GM18511 (cell line): Measurements from ENCODE around the gene EPB41L2.

Experiments
- ATAC-seq: cut with Tn5 transposase; IDR thresholded peaks from one replicate; pipeline ENCODE4 v1.9.1; 2021; ENCODE audit warnings: mild to moderate bottlenecking, moderate library complexity; ENCODE audit not compliant: unreplicated experiment

The EPB41L2 gene

DNA sequence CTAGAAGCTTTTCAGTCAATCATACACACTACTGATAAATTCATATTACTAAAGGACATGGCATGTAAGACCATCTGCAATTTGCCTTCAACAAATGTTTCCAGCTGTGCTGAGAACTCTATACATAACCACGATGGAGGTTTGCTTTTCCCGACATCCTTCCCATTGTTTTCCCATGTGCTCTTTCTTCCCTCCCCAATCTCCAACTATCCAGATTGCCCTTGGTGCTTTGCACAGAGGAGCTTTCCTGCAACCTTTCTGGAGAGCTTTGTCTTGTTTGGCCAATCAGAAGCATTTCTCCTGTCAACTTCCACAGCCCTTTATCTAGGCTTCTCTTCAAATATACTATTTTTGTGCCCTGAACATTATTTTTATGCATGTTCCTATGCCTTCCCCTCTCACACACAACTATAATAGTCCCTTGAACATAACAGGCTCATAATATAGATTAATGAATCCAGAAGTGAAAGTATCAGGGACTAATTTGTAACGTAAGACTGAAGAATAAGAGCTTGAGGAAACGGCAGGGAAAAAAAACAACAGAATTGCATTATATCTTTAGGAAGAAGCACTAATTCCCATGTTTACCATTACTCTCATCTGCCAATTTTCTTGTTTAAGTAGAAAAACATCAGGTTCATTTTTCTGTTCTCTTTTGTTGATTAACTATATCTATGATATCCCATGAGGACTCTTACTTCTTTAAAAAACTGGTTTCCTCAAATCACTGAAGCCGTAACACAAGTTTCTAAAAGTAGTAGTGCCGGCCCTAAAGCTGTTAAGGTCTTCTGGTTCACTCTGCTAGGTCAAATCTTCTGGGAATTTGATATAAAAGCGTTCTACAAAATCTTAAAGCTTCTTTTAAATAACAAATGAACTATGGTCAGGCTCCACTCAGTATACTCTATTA lies 215.8 kb downstream of the EPB41L2 start:
- no peak for ATAC-seq

DNA sequence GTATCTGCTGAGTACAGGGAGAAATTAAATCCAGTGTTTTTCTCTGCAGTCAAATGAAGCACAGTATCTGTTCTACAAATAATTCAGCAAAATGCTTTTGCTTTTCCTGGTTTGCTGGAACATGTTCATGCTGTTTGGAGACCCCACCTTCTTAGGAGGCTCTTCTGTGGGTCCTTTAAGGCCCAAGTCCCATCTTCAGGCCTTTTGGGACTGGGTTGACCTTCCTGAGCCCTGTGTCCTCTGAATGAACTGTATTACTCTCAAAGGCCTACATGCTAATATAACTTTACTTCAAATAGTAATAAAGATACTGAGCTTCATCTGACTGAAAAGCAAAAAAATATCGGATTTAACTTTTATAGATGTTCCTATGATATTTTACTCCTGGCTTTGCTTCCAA lies 216.5 kb downstream of the EPB41L2 start:
- no peak for ATAC-seq

DNA sequence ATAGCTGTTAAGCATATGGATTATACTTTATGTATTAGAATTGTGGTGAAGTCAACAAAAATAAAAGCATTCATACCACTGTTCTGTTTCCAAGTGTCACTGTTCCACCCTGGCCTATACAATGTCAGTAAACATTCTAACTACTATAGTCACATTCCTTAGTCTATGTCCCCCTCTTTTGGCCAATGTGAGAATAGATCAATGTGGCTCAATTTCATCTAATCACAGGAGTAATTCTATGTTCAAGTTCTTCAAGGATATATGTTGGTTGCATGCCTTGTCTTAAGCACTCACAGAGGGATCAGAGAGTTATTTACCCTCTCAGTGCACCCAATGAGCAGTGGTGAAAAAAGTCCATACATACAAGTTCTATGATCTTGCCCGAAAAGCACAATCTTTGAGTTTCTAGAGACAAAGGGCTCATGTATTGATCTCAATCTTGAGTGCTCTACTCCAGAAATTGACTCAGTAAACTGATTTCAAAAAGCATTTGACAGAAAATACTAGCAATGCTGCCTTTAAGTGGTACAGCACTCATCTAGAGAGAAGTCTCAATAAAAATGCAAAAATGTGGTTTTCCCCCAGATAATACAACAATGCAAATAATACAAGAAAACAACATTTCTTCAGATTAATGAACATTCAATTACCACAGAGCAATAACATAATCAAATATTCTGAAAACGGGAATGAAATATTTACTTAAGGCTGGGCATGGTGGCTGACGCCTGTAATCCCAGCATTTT lies 219.3 kb downstream of the EPB41L2 start:
- peak; percentile 82 for ATAC-seq

DNA sequence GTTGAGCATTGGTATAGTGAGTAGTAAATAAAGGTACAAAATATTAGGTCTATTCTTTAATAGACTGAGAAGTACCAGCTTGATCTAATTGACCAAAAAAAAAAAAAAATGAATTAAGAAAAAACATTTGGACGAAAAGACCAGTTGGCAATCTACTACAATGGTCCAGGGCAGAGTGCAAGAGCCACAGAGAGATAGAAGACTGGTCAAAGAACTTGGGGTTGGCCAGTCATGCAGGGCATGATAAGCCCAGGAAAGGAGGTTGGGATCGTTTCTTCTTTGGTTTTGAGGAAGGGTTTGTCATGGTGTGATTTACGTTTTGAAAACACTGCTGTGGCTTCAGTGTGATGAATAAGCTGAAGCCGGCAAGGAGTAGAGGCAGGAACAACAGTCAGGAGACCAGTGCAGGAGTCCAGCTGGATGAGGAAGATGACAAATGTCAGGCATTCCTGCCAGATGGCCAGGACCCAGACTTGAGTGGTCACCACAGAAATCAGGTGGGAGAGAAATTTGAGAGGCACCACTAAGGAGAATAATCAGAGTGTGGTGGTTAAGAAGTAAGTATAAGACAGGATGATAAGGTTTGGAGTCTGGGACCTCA lies 221.8 kb downstream of the EPB41L2 start:
- no peak for ATAC-seq

DNA sequence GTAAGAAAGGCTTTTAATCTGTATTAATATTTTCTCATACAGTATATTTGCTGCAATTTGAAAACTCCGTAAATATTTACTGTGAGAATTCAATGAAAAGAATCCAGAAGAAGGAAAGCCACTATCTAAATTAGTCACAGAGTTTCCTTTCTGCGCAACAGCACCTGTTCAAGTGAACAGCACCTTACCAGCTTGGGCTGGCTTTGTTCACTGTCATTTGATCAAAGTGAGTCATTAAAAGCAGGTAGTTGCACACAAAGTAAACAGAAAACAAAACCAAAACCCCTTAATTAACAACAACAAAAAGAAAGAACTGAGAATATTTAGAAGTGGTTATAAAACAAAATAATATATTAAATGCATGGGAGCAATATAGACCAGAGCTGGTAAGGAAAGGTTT lies 223.0 kb downstream of the EPB41L2 start:
- no peak for ATAC-seq

DNA sequence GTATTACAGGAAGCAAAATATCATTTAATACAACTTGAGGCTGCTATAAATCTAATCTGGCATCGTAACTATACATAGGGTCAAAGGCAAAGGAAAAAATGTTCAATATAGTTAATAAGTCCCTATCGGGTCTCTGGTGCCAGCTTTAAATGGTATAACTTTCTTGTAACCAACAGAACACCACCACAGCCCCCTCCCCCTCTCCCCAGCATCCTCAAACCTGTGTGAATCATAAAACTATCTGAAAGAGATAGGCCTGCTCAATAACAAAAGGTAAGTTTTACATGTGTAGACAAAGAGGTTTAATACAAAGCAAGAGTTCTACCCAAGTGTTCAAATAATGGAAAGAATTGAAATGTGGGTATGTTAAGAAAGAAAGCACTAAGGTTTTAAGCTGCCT lies 223.7 kb downstream of the EPB41L2 start:
- ATAC-seq, result no peak

DNA sequence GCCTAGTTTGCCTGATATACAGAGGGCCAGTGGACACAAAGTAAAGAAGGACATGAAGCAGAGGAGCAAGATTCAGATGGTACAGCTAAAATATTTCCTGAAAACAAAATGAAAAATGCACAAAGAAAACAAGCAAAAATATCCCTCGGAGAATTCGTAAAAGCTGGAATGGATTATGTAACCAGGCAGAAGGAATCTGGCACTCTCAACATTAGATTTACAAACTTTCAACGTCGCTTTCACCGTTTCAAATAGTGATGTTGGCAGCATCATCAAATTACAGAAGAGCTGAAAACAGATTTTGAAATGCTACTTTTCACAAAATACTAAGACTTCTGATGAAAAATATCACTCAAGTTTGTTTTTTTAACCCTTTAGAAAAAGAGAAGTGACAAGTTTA lies 224.1 kb downstream of the EPB41L2 start:
- ATAC-seq, result no peak

DNA sequence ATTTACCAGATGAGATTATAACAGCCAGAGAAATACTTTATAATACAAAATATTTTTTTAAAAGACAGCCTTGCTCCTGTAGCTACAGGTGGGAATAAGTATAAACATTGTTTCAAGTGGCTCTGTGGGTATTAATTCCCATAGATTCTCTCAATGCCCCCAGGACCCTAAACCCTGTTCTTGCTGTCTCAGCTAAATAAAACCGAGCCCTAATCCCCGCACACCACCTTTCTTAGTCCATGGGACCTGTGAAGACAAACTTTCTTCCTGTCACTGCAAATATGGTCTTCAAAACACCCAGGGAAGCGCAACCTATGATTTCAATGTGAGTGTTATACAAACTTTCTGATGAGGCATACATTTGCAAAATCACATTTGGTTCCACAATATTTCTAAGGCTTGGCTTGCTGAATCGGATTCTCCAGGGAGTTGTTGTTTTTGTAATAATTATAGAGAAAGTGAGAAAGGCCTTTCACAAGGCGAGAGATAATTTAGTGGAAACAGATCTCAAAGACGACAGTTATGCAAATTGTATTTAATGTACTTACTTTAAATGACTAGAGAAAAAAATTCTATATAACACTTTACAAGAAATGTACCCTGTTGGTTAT lies 224.7 kb downstream of the EPB41L2 start:
- ATAC-seq, result no peak

DNA sequence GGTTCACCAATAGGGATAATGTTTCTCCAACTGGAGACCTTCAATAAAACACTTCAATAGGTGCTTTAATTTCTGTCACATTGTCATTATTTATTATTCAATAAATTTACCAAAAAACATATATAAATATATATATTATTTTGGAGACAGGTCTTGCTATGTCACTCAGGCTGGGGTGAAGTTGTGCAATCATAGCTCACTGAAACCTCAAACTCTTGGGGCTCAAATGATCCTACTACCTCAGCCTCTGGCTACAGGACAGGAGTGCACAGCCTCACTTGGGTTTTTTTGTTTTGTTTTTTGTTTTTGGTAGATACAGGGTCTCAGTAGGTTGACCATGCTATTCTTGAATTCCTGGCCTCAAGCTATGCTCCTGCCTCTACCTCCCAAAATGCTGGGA lies 226.0 kb downstream of the EPB41L2 start:
- no peak for ATAC-seq

DNA sequence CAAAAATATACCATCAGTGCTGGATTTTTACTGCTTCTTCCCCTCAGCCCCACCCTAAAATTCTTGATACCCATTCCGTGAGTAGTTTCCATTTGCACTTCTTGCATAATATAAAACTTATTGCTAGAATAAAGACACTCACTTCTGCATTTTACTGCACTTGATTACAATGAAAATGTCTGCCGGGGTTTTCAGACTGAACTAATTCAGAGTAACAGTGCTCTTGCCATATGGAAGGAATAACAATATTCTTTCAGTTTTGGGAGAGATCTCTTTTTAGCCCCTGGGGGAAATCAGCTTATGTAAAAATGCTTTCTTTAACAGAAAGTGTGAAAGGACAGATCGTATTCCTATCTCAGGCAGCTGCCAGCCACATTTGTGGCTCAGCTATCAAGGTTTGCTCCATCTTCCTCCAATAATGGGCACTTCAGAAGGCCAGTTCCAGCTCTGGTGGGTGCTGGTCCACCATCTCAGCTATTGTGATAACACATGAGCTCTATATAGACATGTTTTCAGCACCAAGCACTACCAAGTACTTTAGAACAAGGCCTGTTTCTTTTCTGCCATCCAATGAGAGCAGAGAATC lies 226.9 kb downstream of the EPB41L2 start:
- no peak for ATAC-seq

DNA sequence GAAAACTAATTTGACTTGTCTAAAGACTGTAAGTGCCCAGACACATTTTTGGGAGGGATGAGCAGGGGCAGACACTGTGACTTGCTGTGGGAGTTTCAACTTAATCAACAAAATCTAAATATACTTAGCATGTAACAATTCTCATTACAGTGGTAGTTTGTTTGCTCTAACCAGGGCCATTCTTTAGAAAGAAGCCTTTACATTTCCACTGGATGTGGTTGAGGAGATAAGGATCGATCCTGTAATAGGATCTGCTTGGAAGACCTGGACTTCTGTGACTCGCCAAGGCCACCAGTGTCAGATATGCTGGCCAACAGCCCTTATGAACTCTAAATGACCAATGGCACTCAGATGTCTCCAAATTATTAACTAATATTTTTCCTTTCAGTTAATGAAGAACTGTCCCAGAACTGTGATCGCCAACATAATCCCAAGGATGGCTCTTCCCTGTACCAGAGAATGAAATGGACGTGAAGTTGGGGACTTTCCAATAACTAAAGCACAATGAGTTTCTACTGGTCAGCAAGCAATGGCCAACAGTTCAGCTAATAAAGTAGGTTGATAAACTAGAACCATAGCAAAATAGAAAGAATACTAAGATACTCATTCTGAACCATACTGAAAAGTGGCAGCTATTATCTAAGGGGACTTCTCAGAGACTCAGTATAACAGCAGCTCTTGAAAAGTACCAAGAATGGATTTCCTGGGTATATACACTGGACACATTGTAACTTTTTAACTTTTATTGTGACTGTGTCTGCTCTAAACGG lies 228.4 kb downstream of the EPB41L2 start:
- no peak for ATAC-seq

DNA sequence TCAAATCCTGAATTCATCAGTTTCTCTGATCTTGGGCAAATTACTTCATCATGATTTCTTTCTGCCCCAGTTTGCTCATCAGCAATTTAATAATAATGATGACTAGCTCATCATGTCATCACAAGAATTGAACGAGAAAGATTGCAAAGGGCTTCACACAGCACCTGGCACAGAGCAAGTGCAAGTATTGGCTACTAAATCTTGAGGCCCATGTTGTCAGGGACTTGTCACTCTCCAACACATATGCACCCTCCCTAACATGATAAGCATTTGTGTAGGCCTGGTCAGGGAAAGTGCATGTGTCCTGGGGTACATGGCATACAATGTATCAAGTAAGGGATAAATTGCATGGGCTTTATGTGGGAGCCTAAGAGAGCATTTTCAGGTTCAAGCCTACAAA lies 229.5 kb downstream of the EPB41L2 start:
- no peak for ATAC-seq

DNA sequence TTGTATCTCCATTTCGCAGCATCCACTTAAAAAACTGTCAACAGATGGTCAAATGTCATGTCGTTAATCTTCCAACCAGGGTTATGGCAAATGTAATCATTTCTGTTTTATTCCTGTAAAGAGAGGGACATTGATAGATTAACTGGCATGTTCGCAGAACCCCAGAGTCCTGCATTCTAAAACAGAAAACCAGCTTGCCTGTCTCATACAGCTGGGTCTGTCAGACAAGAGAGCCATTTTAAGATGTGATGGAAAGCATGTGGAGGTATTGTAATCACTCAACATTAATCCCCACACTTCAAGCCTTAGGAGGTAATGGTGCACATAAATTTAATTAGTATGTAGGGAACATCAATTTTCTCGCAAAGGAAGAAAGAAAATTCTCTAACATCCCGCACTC lies 231.4 kb downstream of the EPB41L2 start:
- ATAC-seq, result no peak

DNA sequence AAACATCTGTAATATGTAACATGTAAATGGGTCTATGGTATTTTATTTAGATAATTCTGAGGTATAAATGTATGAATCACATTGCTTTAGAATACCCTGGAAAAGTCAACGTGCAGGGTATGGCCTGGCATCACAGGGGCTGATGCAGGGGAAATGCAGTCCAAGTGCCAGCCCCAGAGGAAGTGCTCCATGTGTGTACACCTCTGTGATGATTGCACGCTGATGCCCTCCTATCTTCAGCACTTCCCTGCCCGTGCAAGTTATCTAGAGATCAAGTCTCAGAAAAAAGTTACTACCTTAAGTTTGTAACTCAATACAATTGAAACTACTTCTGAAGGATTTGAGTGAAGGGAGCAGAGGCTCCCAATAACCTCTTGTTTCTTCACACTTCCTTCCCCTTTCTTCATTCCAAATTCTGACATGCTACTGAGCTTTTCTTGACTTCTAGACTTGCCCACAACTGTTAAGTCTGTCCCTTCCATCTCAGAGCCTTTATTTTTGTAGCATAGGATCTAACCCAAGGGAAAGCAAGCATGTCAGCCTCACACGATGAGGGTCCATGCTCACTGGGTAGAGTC lies 233.6 kb downstream of the EPB41L2 start:
- ATAC-seq, result no peak

DNA sequence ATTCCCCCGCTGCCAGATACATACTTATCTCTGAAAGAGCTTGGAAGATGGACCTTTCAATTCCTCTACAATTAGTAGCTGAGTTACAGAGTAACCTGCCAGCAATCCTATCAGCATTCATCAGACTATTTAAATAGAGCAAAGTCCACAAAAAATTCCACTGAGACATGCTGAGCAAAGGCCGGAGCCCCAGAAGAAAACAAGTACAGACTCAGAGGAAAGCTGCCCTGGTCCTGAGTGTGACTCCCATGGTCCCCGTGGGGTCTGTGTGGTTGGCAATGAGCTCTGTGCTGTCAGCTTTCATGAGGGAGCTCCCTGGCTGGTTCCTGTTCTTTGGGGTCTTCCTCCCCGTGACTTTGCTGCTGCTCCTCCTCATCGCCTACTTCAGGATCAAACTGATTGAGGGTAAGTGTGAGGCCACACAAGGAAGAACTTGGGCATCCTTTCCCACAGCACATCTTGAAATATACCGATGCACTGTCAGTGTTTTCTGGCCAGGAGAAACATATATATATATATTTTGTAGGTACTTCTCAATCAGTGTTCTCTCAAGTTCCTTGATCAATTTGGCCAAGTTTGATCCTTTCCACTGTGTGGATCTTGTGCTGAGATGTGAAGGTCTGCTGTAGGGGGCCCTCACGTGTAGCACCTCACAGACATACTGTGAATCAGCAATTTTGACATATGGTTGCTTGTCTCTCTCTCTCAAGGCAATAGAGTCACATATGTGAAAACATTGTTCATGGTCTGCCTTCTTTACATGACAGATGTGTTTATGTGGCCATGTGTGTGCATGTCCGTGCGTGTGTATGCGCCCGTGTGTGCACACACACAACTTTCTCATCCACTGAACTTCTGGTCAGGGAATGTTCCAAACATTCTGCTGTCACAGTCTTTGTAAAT lies 235.5 kb downstream of the EPB41L2 start, which contains the start of gene SMLR1:
SMLR1 (plus strand) TSS at position 160 of the 903 bp plus-strand sequence; CDS start at position 168, 8 bp downstream.
- ATAC-seq, result no peak

DNA sequence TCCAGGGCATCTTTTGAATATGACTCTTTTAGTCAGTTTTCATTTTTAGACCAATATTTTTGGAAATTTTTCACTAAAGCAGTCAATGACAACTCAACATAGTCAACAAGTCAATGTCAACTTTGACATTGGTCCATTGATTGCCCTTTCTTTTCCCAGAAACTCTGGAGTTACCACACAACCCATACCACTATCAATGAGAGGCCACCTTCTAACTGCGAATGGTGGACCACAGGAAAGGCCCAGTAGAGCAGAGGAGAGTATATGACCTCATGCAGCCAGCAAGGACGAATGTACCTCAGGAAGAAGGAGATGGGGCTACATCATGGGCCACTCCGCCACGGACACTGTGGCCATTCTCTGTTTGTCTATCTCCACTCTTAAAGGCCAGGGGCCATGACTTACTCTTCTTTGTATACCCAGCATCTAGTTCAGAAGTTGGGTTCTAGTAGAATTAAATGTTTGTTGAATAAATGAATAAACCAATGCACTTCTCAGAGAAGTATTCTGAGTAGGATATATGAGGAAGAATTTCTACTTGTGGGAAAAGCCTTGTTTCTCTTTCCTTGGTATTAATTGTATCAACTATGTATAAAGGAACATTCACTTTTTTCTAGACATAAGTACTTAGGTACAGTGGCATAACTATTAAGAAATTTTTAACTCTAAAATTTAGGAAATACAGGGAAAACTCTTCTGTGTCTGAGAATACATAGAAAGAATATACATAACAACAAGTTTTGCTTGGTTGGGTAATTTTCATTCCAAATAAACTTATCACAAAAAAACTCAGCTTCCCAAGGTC lies 236.4 kb downstream of the EPB41L2 start:
- ATAC-seq, result no peak

DNA sequence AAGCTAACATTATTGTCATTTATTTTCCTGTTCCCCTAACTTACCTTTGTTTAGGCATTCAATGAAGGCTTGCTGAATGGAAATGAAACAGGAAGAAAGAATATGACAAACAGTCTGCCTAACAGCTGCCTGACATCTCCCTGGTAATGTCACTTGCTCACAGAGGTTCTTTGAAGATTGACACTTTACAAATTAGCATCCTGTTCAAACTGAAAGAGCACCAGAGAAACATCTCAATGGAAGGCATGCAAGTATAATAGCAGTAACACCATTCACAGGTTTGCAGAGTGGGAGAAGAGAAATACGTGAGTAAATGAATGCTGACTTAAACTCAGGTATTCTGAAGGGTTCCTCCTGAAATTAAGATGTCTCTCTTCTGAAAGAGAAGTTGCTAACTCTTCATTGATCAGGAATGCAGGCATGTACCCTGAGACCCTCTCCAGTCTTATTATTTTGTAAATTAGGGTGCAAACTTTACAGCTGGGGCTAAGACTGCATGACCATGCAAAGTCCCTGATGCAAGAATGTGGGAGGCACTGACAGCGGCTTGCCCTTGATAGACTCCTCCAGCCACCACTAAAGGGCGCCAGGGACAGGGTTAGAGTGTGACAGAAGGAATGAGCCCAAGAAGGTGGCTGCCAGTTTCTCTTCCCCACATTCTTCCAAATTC lies 237.1 kb downstream of the EPB41L2 start:
- peak; percentile 63 for ATAC-seq
